HepG2 (cell line): Measurements from ENCODE around the gene NREP. TPM values are rescaled to one million over a fixed set of nuclear protein-coding genes. Genes with fewer than 3 reads are reported as not detected.
A peak's percentile ranks its signal among the peaks of the same experiment; 100 is the strongest.

Experiments
- AGO1 ChIP-seq: fragments of 200-400 bp; formaldehyde crosslinking; IDR thresholded peaks from 2 replicates; pipeline ENCODE4 v1.6.1; 2017; ENCODE audit warnings: mild to moderate bottlenecking, low read depth, low read length, moderate library complexity; ENCODE audit not compliant: poor library complexity, severe bottlenecking
- CENPX ChIP-seq: sonication (generic); formaldehyde crosslinking; IDR thresholded peaks from 2 replicates; pipeline ENCODE4 v1.9.0; 2021; ENCODE audit warnings: mild to moderate bottlenecking, missing genetic modification reagents, moderate library complexity
- SRY ChIP-seq: sonication (generic); formaldehyde crosslinking; IDR thresholded peaks from 2 replicates; pipeline ENCODE4 v1.8.0; 2022; ENCODE audit warnings: mild to moderate bottlenecking, missing genetic modification reagents
- ZNF180 ChIP-seq: sonication (generic); formaldehyde crosslinking; IDR thresholded peaks from 2 replicates; pipeline ENCODE4 v1.4.0; 2020; ENCODE audit warnings: low read depth, missing genetic modification reagents, borderline replicate concordance
- ZNF205 ChIP-seq: IDR thresholded peaks from 2 replicates; pipeline ENCODE4 v1.6.1; 2018; ENCODE audit warnings: missing biosample characterization, missing genetic modification reagents
- ZNF549 ChIP-seq: sonication (generic); formaldehyde crosslinking; IDR thresholded peaks from 2 replicates; pipeline ENCODE4 v1.5.0; 2020; ENCODE audit warnings: missing genetic modification reagents
- ZNF737 ChIP-seq: sonication (generic); formaldehyde crosslinking; IDR thresholded peaks from 2 replicates; pipeline ENCODE4 v1.5.0; 2020; ENCODE audit warnings: missing genetic modification reagents, mild to moderate bottlenecking, borderline replicate concordance
- ZNF891 ChIP-seq: sonication (generic); formaldehyde crosslinking; IDR thresholded peaks from 2 replicates; pipeline ENCODE4 v1.5.0; 2020; ENCODE audit warnings: mild to moderate bottlenecking, missing genetic modification reagents
- polyA plus RNA-seq, 8 experiments: library from polyadenylated mRNA; depleted of rRNA in 3 of 8; stranded (reverse) in 7 of 8; unstranded in 1 of 8; fragments of >200 nt; fragmentation: Illumina TruSeq in 4 of 8; extraction: Trizol in 4 of 8; gene quantifications; 2 replicates each; pipeline versions ENCODE4 v1.2.1 to v1.2.3, GENCODE V29; 2011 to 2016; ENCODE audit warnings: low read depth in 4 of 8, missing spikeins in 1 of 8, mixed read lengths in 1 of 8; ENCODE audit not compliant: insufficient read depth in 1 of 8
- total RNA-seq, 5 experiments: library from RNA; depleted of rRNA; stranded (reverse); fragments of >200 nt; fragmentation: Illumina TruSeq; extraction: Trizol; gene quantifications; 2 replicates each; pipeline ENCODE4 v1.2.3, GENCODE V29; 2016; ENCODE audit warnings: low read depth in 1 of 5
- TF ChIP-seq, protein P1 (sequence below): sonication (generic); formaldehyde crosslinking; IDR thresholded peaks from 2 replicates; pipeline ENCODE4 v1.5.0; 2020; ENCODE audit warnings: mild to moderate bottlenecking, missing genetic modification reagents, borderline replicate concordance
- TF ChIP-seq, protein P2 (sequence below): sonication (generic); formaldehyde crosslinking; IDR thresholded peaks from 2 replicates; pipeline ENCODE4 v1.4.0; 2020; ENCODE audit warnings: mild to moderate bottlenecking, low read depth, missing genetic modification reagents

Gene NREP
- total and polyA plus RNA-seq, 2 of the 13 experiments (the other 11 are each of a cell fraction or from before 2014, with no cell fraction given) = 40.5 to 102 TPM

GRCh38 chr5:111742177-111742994 is 14.6 kb downstream of the NREP start (continued):
- TF ChIP-seq, protein P1, sequence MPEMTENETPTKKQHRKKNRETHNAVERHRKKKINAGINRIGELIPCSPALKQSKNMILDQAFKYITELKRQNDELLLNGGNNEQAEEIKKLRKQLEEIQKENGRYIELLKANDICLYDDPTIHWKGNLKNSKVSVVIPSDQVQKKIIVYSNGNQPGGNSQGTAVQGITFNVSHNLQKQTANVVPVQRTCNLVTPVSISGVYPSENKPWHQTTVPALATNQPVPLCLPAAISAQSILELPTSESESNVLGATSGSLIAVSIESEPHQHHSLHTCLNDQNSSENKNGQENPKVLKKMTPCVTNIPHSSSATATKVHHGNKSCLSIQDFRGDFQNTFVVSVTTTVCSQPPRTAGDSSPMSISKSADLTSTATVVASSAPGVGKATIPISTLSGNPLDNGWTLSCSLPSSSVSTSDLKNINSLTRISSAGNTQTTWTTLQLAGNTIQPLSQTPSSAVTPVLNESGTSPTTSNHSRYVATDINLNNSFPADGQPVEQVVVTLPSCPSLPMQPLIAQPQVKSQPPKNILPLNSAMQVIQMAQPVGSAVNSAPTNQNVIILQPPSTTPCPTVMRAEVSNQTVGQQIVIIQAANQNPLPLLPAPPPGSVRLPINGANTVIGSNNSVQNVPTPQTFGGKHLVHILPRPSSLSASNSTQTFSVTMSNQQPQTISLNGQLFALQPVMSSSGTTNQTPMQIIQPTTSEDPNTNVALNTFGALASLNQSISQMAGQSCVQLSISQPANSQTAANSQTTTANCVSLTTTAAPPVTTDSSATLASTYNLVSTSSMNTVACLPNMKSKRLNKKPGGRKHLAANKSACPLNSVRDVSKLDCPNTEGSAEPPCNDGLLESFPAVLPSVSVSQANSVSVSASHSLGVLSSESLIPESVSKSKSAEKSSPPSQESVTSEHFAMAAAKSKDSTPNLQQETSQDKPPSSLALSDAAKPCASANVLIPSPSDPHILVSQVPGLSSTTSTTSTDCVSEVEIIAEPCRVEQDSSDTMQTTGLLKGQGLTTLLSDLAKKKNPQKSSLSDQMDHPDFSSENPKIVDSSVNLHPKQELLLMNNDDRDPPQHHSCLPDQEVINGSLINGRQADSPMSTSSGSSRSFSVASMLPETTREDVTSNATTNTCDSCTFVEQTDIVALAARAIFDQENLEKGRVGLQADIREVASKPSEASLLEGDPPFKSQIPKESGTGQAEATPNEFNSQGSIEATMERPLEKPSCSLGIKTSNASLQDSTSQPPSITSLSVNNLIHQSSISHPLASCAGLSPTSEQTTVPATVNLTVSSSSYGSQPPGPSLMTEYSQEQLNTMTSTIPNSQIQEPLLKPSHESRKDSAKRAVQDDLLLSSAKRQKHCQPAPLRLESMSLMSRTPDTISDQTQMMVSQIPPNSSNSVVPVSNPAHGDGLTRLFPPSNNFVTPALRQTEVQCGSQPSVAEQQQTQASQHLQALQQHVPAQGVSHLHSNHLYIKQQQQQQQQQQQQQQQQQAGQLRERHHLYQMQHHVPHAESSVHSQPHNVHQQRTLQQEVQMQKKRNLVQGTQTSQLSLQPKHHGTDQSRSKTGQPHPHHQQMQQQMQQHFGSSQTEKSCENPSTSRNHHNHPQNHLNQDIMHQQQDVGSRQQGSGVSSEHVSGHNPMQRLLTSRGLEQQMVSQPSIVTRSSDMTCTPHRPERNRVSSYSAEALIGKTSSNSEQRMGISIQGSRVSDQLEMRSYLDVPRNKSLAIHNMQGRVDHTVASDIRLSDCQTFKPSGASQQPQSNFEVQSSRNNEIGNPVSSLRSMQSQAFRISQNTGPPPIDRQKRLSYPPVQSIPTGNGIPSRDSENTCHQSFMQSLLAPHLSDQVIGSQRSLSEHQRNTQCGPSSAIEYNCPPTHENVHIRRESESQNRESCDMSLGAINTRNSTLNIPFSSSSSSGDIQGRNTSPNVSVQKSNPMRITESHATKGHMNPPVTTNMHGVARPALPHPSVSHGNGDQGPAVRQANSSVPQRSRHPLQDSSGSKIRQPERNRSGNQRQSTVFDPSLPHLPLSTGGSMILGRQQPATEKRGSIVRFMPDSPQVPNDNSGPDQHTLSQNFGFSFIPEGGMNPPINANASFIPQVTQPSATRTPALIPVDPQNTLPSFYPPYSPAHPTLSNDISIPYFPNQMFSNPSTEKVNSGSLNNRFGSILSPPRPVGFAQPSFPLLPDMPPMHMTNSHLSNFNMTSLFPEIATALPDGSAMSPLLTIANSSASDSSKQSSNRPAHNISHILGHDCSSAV (CRISPR knock-in tag) = no peak
- TF ChIP-seq ZNF205 (CRISPR knock-in tag) (peak; percentile 81; the same call in 1 of the 2 replicates), AGO1 (no peak), ZNF737 (no peak), ZNF180 (CRISPR knock-in tag) (no peak), SRY (CRISPR knock-in tag) (no peak), ZNF891 (CRISPR knock-in tag) (no peak), CENPX (CRISPR knock-in tag) (no peak), ZNF549 (CRISPR knock-in tag) (no peak)
- TF ChIP-seq, protein P2, sequence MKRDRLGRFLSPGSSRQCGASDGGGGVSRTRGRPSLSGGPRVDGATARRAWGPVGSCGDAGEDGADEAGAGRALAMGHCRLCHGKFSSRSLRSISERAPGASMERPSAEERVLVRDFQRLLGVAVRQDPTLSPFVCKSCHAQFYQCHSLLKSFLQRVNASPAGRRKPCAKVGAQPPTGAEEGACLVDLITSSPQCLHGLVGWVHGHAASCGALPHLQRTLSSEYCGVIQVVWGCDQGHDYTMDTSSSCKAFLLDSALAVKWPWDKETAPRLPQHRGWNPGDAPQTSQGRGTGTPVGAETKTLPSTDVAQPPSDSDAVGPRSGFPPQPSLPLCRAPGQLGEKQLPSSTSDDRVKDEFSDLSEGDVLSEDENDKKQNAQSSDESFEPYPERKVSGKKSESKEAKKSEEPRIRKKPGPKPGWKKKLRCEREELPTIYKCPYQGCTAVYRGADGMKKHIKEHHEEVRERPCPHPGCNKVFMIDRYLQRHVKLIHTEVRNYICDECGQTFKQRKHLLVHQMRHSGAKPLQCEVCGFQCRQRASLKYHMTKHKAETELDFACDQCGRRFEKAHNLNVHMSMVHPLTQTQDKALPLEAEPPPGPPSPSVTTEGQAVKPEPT = no peak
